ENCODE measurements around the gene MRPL47. TPM values are rescaled to one million over a fixed set of nuclear protein-coding genes. Genes with fewer than 3 reads are reported as not detected.

The MRPL47 gene
- total and polyA plus RNA-seq, 9 of the 15 experiments (the other 6 are each of a cell fraction or from before 2014, with no cell fraction given), result 101 to 437 (median 141) TPM

DNA sequence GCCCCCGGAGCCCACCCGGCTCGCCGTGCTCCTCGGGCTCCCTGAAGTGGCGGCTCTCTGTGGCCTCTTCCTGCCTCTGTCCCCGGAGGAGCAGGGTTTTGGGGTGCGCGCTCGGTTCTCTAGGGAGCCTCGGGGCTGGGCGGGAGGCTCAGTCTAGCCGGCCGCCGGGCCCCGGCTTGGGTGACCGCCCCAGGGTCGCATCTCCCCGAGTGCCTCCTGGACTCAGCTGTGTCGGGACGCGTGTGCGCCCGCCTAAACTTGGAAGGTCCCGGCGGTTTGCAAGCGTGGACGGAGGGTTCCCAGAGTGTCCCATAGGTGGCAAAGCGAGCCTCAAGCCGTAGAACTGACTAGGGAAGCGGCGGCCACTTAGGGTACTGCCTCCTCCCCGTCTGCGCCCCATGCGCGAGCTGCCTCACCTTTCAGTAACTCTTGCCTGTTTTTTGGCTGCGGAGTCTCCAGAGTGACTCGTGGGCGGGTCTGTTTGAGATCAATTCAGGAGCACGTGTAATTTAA is 41.1 kb downstream of the MRPL47 start (continued):
- no peak for TF ChIP-seq MXD1 (CRISPR knock-in tag; IDR thresholded peaks at IDR 0.05; ENCODE audit: borderline replicate concordance, poor library complexity, severe bottlenecking)
- TF ChIP-seq, protein P1, sequence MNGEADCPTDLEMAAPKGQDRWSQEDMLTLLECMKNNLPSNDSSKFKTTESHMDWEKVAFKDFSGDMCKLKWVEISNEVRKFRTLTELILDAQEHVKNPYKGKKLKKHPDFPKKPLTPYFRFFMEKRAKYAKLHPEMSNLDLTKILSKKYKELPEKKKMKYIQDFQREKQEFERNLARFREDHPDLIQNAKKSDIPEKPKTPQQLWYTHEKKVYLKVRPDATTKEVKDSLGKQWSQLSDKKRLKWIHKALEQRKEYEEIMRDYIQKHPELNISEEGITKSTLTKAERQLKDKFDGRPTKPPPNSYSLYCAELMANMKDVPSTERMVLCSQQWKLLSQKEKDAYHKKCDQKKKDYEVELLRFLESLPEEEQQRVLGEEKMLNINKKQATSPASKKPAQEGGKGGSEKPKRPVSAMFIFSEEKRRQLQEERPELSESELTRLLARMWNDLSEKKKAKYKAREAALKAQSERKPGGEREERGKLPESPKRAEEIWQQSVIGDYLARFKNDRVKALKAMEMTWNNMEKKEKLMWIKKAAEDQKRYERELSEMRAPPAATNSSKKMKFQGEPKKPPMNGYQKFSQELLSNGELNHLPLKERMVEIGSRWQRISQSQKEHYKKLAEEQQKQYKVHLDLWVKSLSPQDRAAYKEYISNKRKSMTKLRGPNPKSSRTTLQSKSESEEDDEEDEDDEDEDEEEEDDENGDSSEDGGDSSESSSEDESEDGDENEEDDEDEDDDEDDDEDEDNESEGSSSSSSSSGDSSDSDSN (IDR thresholded peaks at IDR 0.05; ENCODE audit: borderline replicate concordance in 1 of 2, low read depth in 2 of 2, low read length in 2 of 2), result peak; percentile 61 to 82; a peak in 1 of 4 replicates
- TF ChIP-seq SIN3B (IDR thresholded peaks at IDR 0.05; ENCODE audit: low read depth), result no peak
- no peak for TF ChIP-seq ZNF224 (CRISPR knock-in tag; IDR thresholded peaks at IDR 0.05)
- TF ChIP-seq, protein P2, sequence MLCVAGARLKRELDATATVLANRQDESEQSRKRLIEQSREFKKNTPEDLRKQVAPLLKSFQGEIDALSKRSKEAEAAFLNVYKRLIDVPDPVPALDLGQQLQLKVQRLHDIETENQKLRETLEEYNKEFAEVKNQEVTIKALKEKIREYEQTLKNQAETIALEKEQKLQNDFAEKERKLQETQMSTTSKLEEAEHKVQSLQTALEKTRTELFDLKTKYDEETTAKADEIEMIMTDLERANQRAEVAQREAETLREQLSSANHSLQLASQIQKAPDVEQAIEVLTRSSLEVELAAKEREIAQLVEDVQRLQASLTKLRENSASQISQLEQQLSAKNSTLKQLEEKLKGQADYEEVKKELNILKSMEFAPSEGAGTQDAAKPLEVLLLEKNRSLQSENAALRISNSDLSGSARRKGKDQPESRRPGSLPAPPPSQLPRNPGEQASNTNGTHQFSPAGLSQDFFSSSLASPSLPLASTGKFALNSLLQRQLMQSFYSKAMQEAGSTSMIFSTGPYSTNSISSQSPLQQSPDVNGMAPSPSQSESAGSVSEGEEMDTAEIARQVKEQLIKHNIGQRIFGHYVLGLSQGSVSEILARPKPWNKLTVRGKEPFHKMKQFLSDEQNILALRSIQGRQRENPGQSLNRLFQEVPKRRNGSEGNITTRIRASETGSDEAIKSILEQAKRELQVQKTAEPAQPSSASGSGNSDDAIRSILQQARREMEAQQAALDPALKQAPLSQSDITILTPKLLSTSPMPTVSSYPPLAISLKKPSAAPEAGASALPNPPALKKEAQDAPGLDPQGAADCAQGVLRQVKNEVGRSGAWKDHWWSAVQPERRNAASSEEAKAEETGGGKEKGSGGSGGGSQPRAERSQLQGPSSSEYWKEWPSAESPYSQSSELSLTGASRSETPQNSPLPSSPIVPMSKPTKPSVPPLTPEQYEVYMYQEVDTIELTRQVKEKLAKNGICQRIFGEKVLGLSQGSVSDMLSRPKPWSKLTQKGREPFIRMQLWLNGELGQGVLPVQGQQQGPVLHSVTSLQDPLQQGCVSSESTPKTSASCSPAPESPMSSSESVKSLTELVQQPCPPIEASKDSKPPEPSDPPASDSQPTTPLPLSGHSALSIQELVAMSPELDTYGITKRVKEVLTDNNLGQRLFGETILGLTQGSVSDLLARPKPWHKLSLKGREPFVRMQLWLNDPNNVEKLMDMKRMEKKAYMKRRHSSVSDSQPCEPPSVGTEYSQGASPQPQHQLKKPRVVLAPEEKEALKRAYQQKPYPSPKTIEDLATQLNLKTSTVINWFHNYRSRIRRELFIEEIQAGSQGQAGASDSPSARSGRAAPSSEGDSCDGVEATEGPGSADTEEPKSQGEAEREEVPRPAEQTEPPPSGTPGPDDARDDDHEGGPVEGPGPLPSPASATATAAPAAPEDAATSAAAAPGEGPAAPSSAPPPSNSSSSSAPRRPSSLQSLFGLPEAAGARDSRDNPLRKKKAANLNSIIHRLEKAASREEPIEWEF (CRISPR knock-in tag; IDR thresholded peaks at IDR 0.05), result no peak
- no peak for TF ChIP-seq U2AF1 (optimal IDR thresholded peaks at IDR 0.05; ENCODE audit: low read depth, low read length)
- no peak for TF ChIP-seq MCM7 (IDR thresholded peaks at IDR 0.05)
- TF ChIP-seq ZNF133 (CRISPR knock-in tag; IDR thresholded peaks at IDR 0.05), result no peak
- TF ChIP-seq ZNF699 (CRISPR knock-in tag; IDR thresholded peaks at IDR 0.05; ENCODE audit: insufficient replicate concordance), result no peak
- no peak for TF ChIP-seq ZNF398 (CRISPR knock-in tag; IDR thresholded peaks at IDR 0.05)
- TF ChIP-seq HBP1 (CRISPR knock-in tag; IDR thresholded peaks at IDR 0.05), result no peak
- TF ChIP-seq SMARCB1 (IDR thresholded peaks at IDR 0.05; ENCODE audit: insufficient read length, low read depth), result no peak
- no peak for TF ChIP-seq FOXM1 (IDR thresholded peaks at IDR 0.05; ENCODE audit: low read depth)
- TF ChIP-seq FOXM1 (CRISPR knock-in tag; IDR thresholded peaks at IDR 0.05; ENCODE audit: low read depth), result no peak
- no peak for TF ChIP-seq PRPF4 (IDR thresholded peaks at IDR 0.05; ENCODE audit: insufficient read depth, low read depth, low read length, poor library complexity, severe bottlenecking)
- TF ChIP-seq PHF20 (IDR thresholded peaks at IDR 0.05; ENCODE audit: partially characterized antibody), result no peak
- TF ChIP-seq SMARCA4 (IDR thresholded peaks at IDR 0.05), result no peak
